GM10266 (cell line): ENCODE results near the gene CCDC73.

Experiments used
- DNase-seq: peaks from one replicate; pipeline ENCODE4 v3.0.0; 2012; ENCODE audit errors: extremely low spot score
- TF ChIP-seq, protein P1 (sequence below): IDR thresholded peaks from 2 replicates; pipeline ENCODE4 v1.5.1; 2012; ENCODE audit warnings: mild to moderate bottlenecking, low read depth; ENCODE audit not compliant: control insufficient read depth, insufficient read depth; ENCODE audit errors: missing control alignments

The CCDC73 gene

DNA sequence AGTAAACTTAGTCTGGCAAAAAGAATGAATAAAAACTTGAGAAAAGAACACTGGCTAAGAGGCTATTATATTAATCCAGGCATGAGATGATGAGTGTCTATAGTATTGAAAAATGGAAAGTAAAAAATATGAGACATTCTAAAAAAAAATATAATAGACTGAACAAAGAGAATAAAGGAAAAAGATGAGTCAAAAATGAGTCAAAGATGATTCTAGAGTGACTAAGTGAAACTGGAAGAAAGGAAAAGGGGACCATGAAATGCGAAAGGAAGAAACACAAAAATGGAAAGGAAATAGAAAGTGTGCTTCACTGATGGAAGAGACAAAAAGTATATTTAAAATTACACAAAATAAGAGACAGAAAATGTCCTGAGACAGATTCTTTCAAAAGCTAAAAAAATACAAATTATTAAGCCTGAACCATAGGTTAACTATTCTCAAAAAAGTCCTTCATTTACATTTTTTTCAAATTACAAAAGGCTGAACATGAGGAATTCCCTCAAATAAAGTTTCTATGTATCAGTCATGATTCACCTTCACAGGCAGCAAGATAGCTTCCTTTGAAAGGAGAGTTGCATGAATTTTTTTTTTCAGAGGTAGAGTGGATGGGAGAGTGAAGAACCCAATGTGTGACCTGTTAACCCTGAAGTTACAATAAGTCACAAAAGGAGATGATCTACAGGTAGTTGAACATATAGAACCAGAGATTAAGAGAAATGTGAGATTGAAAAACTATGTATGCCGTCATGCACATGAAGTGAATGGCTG lies 135.6 kb downstream of the CCDC73 start:
- no peak for DNase-seq

DNA sequence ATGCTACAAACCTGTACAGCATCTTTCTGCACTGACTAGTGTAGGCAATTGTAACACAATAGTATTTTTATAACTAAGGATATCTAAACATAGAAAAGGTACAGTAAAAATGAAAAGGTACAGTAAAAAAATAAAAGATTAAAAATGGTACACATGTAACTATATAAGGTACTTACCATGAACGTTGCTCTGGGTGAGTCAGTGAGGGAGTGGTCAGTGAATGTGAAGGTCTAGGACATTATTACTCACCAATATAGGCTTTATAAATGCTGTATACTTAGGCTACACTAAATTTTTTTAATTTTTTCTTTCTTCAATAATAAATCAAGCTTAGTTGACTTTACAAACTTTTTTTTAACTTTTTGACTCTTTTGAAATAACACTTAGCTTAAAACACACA lies 150.9 kb downstream of the CCDC73 start:
- no peak for DNase-seq
- TF ChIP-seq, protein P1, sequence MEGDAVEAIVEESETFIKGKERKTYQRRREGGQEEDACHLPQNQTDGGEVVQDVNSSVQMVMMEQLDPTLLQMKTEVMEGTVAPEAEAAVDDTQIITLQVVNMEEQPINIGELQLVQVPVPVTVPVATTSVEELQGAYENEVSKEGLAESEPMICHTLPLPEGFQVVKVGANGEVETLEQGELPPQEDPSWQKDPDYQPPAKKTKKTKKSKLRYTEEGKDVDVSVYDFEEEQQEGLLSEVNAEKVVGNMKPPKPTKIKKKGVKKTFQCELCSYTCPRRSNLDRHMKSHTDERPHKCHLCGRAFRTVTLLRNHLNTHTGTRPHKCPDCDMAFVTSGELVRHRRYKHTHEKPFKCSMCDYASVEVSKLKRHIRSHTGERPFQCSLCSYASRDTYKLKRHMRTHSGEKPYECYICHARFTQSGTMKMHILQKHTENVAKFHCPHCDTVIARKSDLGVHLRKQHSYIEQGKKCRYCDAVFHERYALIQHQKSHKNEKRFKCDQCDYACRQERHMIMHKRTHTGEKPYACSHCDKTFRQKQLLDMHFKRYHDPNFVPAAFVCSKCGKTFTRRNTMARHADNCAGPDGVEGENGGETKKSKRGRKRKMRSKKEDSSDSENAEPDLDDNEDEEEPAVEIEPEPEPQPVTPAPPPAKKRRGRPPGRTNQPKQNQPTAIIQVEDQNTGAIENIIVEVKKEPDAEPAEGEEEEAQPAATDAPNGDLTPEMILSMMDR, result no peak

More for the DNA sequence above, 135.6 kb downstream of the CCDC73 start:
- TF ChIP-seq, protein P1, result no peak

DNA sequence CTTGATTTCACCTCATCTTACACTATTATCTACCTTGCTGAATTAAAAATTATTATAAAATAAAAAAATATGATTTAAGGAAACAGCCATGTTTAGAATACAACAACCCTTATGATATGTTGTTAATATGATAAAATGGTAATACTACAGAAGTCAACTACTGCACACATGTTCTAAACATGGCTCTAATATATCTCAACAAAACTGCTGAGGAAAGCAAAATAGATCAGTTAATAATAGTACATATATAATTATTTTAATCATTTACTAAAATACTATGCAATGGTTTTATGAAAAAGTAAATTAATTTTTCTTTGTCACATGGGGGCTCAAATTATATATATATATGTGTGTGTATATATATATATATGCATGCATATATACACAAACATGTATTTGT lies 153.1 kb downstream of the CCDC73 start:
- no peak for DNase-seq
- TF ChIP-seq, protein P1, result no peak

DNA sequence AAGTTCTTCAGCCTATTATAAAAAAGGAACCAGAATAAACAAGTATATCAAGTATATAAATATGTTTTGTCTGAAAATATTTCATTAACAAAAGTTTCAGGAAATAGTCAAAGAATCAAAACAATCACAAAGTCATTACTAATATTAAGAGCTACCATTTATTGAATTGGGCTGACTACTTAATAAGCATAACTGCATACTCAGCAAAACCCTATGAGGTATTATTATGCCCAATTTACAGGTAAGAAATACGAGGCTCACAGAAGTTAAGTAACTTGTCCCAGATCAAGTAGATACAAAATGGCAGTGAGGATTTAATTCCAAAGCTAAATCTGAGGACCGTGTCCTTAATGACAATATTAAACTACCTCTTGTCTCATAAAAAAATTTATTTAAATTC lies 158.6 kb downstream of the CCDC73 start:
- TF ChIP-seq, protein P1, result no peak
- no peak for DNase-seq

DNA sequence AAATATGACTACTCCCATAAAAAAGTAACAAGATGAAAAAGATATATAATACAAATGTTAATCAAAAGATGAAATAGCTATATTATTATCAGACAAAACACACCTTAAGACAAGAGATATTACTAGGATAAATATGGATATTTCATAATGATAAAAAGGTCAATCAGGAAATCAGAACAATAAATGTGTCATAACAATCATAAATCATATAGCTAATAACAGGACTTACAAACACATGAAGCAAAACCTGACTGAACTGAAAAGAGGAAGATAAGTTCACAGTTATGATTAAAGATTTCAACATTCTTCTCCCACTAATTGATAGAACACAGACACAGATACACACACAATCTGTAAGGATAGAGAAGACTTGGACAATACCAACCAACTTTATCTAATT lies 163.6 kb downstream of the CCDC73 start:
- DNase-seq, result no peak
- TF ChIP-seq, protein P1, result no peak

DNA sequence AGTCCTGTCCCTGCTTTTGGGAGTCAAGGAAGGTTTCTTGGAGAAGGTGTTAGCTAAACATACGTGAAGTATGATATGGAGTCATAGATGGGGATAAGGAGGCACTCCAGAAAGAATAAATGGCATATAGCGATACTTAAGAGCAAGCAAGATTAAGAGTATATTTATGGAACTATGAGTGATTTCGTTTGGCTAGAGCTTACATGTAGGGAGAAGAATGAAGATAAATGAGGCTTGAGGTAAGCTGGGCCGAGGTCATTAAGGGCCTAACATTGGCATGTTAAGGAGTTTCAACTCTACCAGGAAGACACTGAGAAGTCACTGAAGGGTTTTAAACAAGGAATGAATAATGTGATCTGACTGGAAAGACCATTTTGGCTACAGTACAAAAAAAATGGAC lies 177.6 kb downstream of the CCDC73 start:
- TF ChIP-seq, protein P1, result no peak

DNA sequence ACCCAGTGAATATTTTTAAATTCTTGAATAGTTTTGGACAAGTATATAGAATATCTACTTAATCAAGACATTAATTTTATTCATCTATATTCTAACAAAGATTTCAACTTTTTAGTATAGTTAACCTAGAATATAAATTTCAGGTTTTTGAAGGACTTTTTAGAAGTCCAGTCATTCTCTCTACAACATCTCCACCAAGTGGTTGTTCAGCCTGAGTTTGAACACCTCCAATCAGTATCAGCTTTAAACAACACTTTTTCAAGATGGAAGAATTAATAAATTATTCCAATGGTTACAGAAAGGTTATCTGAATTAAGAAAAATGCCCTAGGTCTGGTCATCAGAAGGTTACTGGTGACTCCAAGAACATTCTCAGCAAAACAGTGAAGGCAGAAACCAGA lies 179.0 kb downstream of the CCDC73 start:
- no peak for DNase-seq
- TF ChIP-seq, protein P1, result peak; percentile 37

More for the DNA sequence above, 177.6 kb downstream of the CCDC73 start:
- DNase-seq, result no peak
